T-helper 9 cell (primary cell): ENCODE measurements around the gene PCNX1.
A peak's percentile ranks its signal among the peaks of the same experiment; 100 is the strongest.
"Not testable (repeated sequence)": the region's sequence is repeated elsewhere in the genome, so short reads cannot be mapped to it uniquely, and the experiment has no call there.

Source experiments
- DNase-seq: peaks from one replicate; pipeline ENCODE4 v3.0.0-alpha.2; 2020

The PCNX1 gene

GRCh38 chr14:70917633-70918032 lies 10.4 kb downstream of the PCNX1 start:
- no peak for DNase-seq

GRCh38 chr14:70919774-70920173 lies 12.5 kb downstream of the PCNX1 start:
- DNase-seq, result no peak

- DNase-seq, result no peak
These were observed 13.3 kb downstream of the PCNX1 start for GRCh38 chr14:70920608-70921007.

- no peak for DNase-seq
These were observed 14.4 kb downstream of the PCNX1 start for GRCh38 chr14:70921669-70922068.

GRCh38 chr14:70924521-70924920 lies 17.3 kb downstream of the PCNX1 start:
- DNase-seq, result no peak

GRCh38 chr14:70926235-70926830 lies 19.1 kb downstream of the PCNX1 start:
- no peak for DNase-seq

- no peak for DNase-seq
These were observed 23.7 kb downstream of the PCNX1 start for GRCh38 chr14:70931008-70931407.

GRCh38 chr14:70934084-70934483 lies 26.8 kb downstream of the PCNX1 start:
- no peak for DNase-seq

- no peak for DNase-seq
These were observed 27.4 kb downstream of the PCNX1 start for GRCh38 chr14:70934502-70935134.

- DNase-seq, result no peak
These were observed 27.9 kb downstream of the PCNX1 start for GRCh38 chr14:70935135-70935534.

- not testable (repeated sequence) for DNase-seq
These were observed 32.4 kb downstream of the PCNX1 start for GRCh38 chr14:70939693-70940092.

GRCh38 chr14:70941637-70942341 lies 34.5 kb downstream of the PCNX1 start:
- peak; percentile 61 for DNase-seq

- DNase-seq, result no peak
These were observed 35.1 kb downstream of the PCNX1 start for GRCh38 chr14:70942342-70942706.

- not testable (repeated sequence) for DNase-seq
These were observed 35.5 kb downstream of the PCNX1 start for GRCh38 chr14:70942721-70943120.

- no peak for DNase-seq
These were observed 36.6 kb downstream of the PCNX1 start for GRCh38 chr14:70943838-70944237.

- no peak for DNase-seq
These were observed 40.5 kb downstream of the PCNX1 start for GRCh38 chr14:70947739-70948138.

- no peak for DNase-seq
These were observed 45.2 kb downstream of the PCNX1 start for GRCh38 chr14:70952485-70952884.

- DNase-seq, result no peak
These were observed 46.8 kb downstream of the PCNX1 start for GRCh38 chr14:70954068-70954467.

GRCh38 chr14:70955543-70956480 lies 48.6 kb downstream of the PCNX1 start:
- peak; percentile 31 for DNase-seq

GRCh38 chr14:70956511-70956910 lies 49.3 kb downstream of the PCNX1 start:
- no peak for DNase-seq

GRCh38 chr14:70957710-70958109 lies 50.5 kb downstream of the PCNX1 start:
- no peak for DNase-seq

- no peak for DNase-seq
These were observed 55.7 kb downstream of the PCNX1 start for GRCh38 chr14:70962935-70963334.

- no peak for DNase-seq
These were observed 57.2 kb downstream of the PCNX1 start for GRCh38 chr14:70964492-70964891.
